GM21360 (cell line): Measurements from ENCODE around the gene DICER1.

Experiments used
- ATAC-seq: cut with Tn5 transposase; IDR thresholded peaks from one replicate; pipeline ENCODE4 v1.9.1; 2021; ENCODE audit warnings: mild to moderate bottlenecking, moderate library complexity; ENCODE audit not compliant: unreplicated experiment

Gene DICER1

GRCh38 chr14:95063391-95063790 lies 93.9 kb downstream of the DICER1 start:
- no peak for ATAC-seq

GRCh38 chr14:95062946-95063345 lies 94.4 kb downstream of the DICER1 start:
- no peak for ATAC-seq

- ATAC-seq, result no peak
Observed at GRCh38 chr14:95062220-95062619, 95.1 kb downstream of the DICER1 start.

- no peak for ATAC-seq
Observed at GRCh38 chr14:95061317-95062093, 95.8 kb downstream of the DICER1 start.

- ATAC-seq, result no peak
Observed at GRCh38 chr14:95059126-95059525, 98.2 kb downstream of the DICER1 start.

GRCh38 chr14:95058491-95058890 lies 98.8 kb downstream of the DICER1 start:
- ATAC-seq, result no peak

GRCh38 chr14:95057851-95058250 lies 99.5 kb downstream of the DICER1 start:
- ATAC-seq, result no peak

- no peak for ATAC-seq
Observed at GRCh38 chr14:95057147-95057546, 100.2 kb downstream of the DICER1 start.

- no peak for ATAC-seq
Observed at GRCh38 chr14:95056476-95056875, 100.9 kb downstream of the DICER1 start.

GRCh38 chr14:95055318-95055717 lies 102.0 kb downstream of the DICER1 start:
- ATAC-seq, result no peak

- ATAC-seq, result no peak
Observed at GRCh38 chr14:95054346-95055280, 102.7 kb downstream of the DICER1 start.

GRCh38 chr14:95052016-95052585 lies 105.2 kb downstream of the DICER1 start:
- no peak for ATAC-seq

- ATAC-seq, result no peak
Observed at GRCh38 chr14:95049952-95050351, 107.4 kb downstream of the DICER1 start.

- no peak for ATAC-seq
Observed at GRCh38 chr14:95048771-95049312, 108.5 kb downstream of the DICER1 start.

GRCh38 chr14:95047754-95048153 lies 109.6 kb downstream of the DICER1 start:
- no peak for ATAC-seq

- no peak for ATAC-seq
Observed at GRCh38 chr14:95046711-95047681, 110.3 kb downstream of the DICER1 start.

- ATAC-seq, result no peak
Observed at GRCh38 chr14:95045836-95046430, 111.4 kb downstream of the DICER1 start.

- ATAC-seq, result no peak
Observed at GRCh38 chr14:95045106-95045701, 112.1 kb downstream of the DICER1 start.

- ATAC-seq, result no peak
Observed at GRCh38 chr14:95044463-95045105, 112.7 kb downstream of the DICER1 start.
